ENCODE results near the gene ASB2. TPM values are rescaled to one million over a fixed set of nuclear protein-coding genes. Genes with fewer than 3 reads are reported as not detected.

ASB2 gene
- total RNA-seq, 4 donors from 2014 or later, result 0.60 to 2.1 (median 1.8) TPM; not detected in 1

DNA sequence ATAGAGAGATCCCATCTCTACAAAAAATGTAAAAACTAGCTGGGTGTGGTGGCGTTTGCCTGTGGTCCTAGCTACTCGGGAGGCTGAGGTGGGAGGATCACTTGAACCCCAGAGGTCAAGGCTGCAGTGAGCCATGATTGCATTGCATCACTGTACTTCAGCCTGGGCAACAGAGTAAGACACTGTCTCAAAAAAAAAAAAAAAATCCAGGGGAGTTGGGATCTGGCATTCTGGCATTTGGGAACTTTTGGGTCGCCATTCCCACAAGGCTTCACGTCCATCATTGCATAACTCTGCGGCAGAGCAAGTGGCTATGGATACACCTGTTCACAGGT is 83.9 kb downstream of the ASB2 start:
- TF ChIP-seq, protein P1, sequence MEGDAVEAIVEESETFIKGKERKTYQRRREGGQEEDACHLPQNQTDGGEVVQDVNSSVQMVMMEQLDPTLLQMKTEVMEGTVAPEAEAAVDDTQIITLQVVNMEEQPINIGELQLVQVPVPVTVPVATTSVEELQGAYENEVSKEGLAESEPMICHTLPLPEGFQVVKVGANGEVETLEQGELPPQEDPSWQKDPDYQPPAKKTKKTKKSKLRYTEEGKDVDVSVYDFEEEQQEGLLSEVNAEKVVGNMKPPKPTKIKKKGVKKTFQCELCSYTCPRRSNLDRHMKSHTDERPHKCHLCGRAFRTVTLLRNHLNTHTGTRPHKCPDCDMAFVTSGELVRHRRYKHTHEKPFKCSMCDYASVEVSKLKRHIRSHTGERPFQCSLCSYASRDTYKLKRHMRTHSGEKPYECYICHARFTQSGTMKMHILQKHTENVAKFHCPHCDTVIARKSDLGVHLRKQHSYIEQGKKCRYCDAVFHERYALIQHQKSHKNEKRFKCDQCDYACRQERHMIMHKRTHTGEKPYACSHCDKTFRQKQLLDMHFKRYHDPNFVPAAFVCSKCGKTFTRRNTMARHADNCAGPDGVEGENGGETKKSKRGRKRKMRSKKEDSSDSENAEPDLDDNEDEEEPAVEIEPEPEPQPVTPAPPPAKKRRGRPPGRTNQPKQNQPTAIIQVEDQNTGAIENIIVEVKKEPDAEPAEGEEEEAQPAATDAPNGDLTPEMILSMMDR (IDR thresholded peaks at IDR 0.05), result no peak
- TF ChIP-seq EP300 (IDR thresholded peaks at IDR 0.05) (no peak), POLR2A (IDR thresholded peaks at IDR 0.05) (no peak)
- 66 to 68% methylated on average over 5 of the region's 5 CpGs for WGBS, 2 donors
- DNase-seq (ENCODE audit: low spot score in 2 of 2), result no peak
- H3K27ac ChIP-seq, result no peak overlapping the region
- no peaks in the 10 kb centered on the region for H3K36me3 ChIP-seq
- H3K4me1 ChIP-seq, result peaks cover 0 to 15% (median 3%) of the 10 kb centered on the region in 4 donors
- no peaks in the 10 kb centered on the region for H3K9me3 ChIP-seq
- H3K27me3 ChIP-seq, result no peaks in the 10 kb centered on the region
- H3K4me3 ChIP-seq, result no peak overlapping the region

DNA sequence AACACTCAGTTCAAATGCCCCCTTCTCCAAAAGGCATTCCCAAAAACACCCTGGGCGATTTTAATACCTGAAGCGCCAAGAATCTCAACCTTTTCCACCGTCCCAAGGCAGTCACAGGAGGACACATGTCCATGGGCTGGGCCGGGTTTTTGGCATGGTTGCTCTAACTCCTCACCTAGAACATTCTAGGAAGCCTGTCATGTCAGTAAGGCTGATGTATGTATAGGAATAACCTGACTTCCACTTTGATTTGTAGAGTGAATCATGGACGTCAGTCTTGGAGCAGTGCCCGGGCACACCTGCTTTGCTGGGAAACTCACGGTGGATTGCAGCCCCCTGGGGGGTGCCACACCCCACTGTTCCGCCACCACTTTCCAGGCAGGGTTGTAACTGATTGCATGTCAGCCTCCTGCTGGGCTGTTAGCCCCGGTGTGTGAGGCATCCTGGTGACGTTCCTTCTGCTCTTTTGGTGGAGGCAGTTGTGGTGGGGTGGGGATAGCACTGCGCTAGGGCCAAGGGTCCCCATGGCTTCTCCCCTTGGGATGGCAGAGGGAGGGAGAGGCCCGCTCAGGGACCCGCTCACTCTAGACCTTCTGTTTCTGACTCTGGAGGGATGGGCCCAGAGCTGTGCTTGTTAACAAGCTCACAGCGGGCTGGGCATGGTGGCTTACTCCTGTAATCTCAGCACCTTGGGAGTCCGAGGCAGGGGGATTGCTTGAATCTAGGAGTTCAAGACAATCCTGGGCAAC is 84.4 kb downstream of the ASB2 start:
- Histone ChIP-seq H3K9me3 (no peaks in the 10 kb centered on the region), H3K27ac (no peak overlapping the region), H3K4me1 (peaks cover 0 to 15% (median 3%) of the 10 kb centered on the region in 4 donors), H3K36me3 (no peaks in the 10 kb centered on the region), H3K27me3 (no peaks in the 10 kb centered on the region), H3K4me3 (no peak overlapping the region)
- DNase-seq (ENCODE audit: low spot score in 2 of 2), result no peak
- TF ChIP-seq POLR2A (IDR thresholded peaks at IDR 0.05) (no peak), EP300 (IDR thresholded peaks at IDR 0.05) (no peak)
- TF ChIP-seq, protein P1 (IDR thresholded peaks at IDR 0.05), result no peak
- WGBS, 2 donors, result 77 to 83% methylated on average over 9 to 11 of the region's 15 CpGs

DNA sequence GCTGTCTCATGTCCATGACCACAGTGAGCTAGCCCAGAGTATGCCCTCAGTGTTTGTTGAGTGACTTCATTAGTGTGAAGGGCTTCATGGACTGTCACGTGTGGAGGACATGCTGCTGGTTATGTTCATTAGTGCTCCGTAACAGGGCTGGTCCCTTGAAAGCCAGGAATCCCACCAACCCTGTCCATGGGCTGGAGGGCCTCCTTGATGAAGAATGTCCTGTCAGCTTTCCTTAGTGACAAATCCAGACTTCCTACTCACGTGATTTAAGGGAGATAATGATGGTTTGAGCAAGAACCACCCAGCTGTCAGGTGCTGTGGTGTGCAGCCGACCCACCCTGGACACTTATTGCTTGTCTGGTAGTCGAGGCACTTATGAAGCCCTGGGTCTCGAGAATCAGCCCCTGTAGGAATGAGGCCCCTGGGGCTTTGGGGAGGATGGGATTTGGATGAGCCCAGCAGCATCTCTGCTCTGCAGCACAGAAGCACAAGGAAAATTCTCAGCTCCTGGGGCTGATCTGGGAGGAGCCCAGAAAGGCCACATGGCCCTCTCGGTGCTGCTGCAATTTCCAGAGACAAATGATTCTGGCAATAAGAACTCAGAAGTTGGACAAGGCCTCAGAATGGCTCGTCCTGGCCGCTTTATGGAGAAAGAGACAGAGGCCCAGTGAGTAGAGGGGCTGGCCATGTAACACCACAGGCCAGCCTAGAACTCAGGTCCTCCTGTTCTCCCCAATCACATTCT is 86.5 kb downstream of the ASB2 start:
- Histone ChIP-seq H3K9me3 (no peaks in the 10 kb centered on the region), H3K36me3 (no peaks in the 10 kb centered on the region), H3K27me3 (no peaks in the 10 kb centered on the region), H3K4me1 (peaks cover 0 to 15% (median 3%) of the 10 kb centered on the region in 4 donors), H3K4me3 (no peak overlapping the region), H3K27ac (no peak overlapping the region)
- TF ChIP-seq POLR2A (IDR thresholded peaks at IDR 0.05) (no peak), EP300 (IDR thresholded peaks at IDR 0.05) (no peak)
- TF ChIP-seq, protein P1 (IDR thresholded peaks at IDR 0.05), result no peak
- 76 to 82% methylated on average over 6 to 9 of the region's 9 CpGs for WGBS, 2 donors
- no peak for DNase-seq (ENCODE audit: low spot score in 2 of 2)

DNA sequence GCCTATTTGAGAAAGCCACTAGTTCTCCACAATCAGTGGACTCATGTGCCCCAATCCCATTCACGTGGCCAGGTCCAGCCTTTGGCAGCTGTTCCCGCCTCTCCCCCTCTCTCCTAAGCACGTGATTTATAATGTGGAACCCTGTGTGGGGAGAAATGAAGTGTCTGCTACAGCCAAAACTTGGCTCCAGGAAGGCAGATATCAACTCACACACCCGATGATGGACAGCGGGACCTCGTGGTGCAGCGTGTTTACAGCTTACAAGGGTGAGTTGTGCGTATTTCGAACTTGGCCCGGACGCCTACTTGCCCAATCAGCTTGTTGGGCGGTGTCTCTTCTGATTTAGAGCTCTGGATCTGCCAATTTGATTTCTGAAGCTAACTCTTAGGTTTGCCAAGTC is 87.4 kb downstream of the ASB2 start:
- Histone ChIP-seq H3K9me3 (no peaks in the 10 kb centered on the region), H3K27ac (no peak overlapping the region), H3K27me3 (no peaks in the 10 kb centered on the region), H3K4me1 (peaks cover 0 to 12% (median 3%) of the 10 kb centered on the region in 4 donors), H3K36me3 (no peaks in the 10 kb centered on the region), H3K4me3 (no peak overlapping the region)
- WGBS, 2 donors, result 67 to 84% methylated on average over 10 to 12 of the region's 12 CpGs
- TF ChIP-seq POLR2A (IDR thresholded peaks at IDR 0.05) (no peak), EP300 (IDR thresholded peaks at IDR 0.05) (no peak)
- TF ChIP-seq, protein P1 (IDR thresholded peaks at IDR 0.05), result no peak
- no peak for DNase-seq (ENCODE audit: low spot score in 2 of 2)

DNA sequence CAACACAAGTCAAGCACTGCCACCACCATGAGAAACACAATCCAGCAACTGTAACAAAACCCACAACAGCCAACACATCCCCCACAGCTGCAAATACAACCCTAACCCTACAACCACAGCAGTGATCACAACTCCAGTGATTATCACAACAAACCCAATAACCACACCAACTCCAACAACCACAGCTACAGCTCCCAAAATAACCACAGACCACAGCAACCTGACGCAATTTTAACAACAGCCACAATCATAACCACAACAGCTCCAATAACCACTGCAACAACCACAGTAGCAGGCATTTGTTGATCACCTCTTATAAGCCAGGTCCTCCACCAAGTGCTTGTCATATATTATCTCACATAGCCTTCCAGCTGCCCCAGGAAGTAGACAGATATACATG is 91.4 kb downstream of the ASB2 start:
- Histone ChIP-seq H3K27ac (no peak overlapping the region), H3K4me3 (no peak overlapping the region), H3K4me1 (peaks cover 0 to 10% (median 2%) of the 10 kb centered on the region in 4 donors), H3K36me3 (no peaks in the 10 kb centered on the region), H3K9me3 (no peaks in the 10 kb centered on the region), H3K27me3 (no peaks in the 10 kb centered on the region)
- no peak for DNase-seq (ENCODE audit: low spot score in 2 of 2)
- 74 to 76% methylated on average over 1 of the region's 1 CpG for WGBS, 2 donors
- TF ChIP-seq POLR2A (IDR thresholded peaks at IDR 0.05) (no peak), EP300 (IDR thresholded peaks at IDR 0.05) (no peak)
- TF ChIP-seq, protein P1 (IDR thresholded peaks at IDR 0.05), result no peak
